K562 (cell line): ENCODE data around the gene ISG20L2. TPM values are rescaled to one million over a fixed set of nuclear protein-coding genes. Genes with fewer than 3 reads are reported as not detected.

Source experiments
- C11orf30 ChIP-seq: fragments of 450-650 bp; IDR thresholded peaks from 2 replicates; pipeline ENCODE4 v1.6.1; 2016; ENCODE audit warnings: low read depth, mild to moderate bottlenecking
- DDX20 ChIP-seq: fragments of 450-650 bp; IDR thresholded peaks from 2 replicates; pipeline ENCODE4 v1.6.1; 2016; ENCODE audit warnings: missing genetic modification characterization, low read depth, mild to moderate bottlenecking, missing compliant biosample characterization, moderate library complexity
- MED1 ChIP-seq: sonication (generic); formaldehyde crosslinking; IDR thresholded peaks from 2 replicates; pipeline ENCODE4 v1.8.1; 2023; ENCODE audit warnings: missing genetic modification reagents, borderline replicate concordance
- SOX6 ChIP-seq: fragments of 450-650 bp; IDR thresholded peaks from 2 replicates; pipeline ENCODE4 v1.6.1; 2014; ENCODE audit warnings: mild to moderate bottlenecking
- SREBF1 ChIP-seq: fragments of 150-350 bp; IDR thresholded peaks from 2 replicates; pipeline ENCODE4 v1.6.1; 2014; ENCODE audit warnings: antibody characterized with exemption, low read depth, low read length, borderline replicate concordance
- polyA plus RNA-seq, 8 experiments: library from polyadenylated mRNA; depleted of rRNA in 4 of 8; stranded (reverse) in 5 of 8; unstranded in 3 of 8; fragments of >200 nt; fragmentation: Nextera tagmentation in 2 of 8; fragmentation: Illumina TruSeq in 1 of 8; extraction: Ambion mirVana in 2 of 8; extraction: Trizol in 1 of 8; gene quantifications; 2 replicates each; pipeline versions ENCODE4 v1.2.1 to v1.2.3, GENCODE V29; 2011 to 2014; ENCODE audit warnings: inconsistent platforms in 1 of 8, missing spikeins in 1 of 8
- total RNA-seq, 7 experiments: library from RNA; depleted of rRNA in 6 of 7; stranded (reverse); fragments of >200 nt in 6 of 7; fragmentation: Illumina TruSeq in 2 of 7; extraction: Trizol in 2 of 7; gene quantifications; 2 replicates each; pipeline versions ENCODE4 v1.2.1 to v1.2.3, GENCODE V29; 2011 to 2021; ENCODE audit warnings: low replicate concordance in 1 of 7
- TF ChIP-seq, protein P1 (sequence below): fragments of 450-650 bp; IDR thresholded peaks from 2 replicates; pipeline ENCODE4 v1.6.1; 2018; ENCODE audit not compliant: partially characterized antibody
- TF ChIP-seq, protein P2 (sequence below): fragments of 150-350 bp; conservative IDR thresholded peaks from 2 replicates; pipeline ENCODE4 v1.6.1; 2014; ENCODE audit warnings: low read length
- TF ChIP-seq, protein P3 (sequence below): fragments of 450-650 bp; IDR thresholded peaks from 2 replicates; pipeline ENCODE4 v1.6.1; 2017; ENCODE audit warnings: antibody characterized with exemption
- TF ChIP-seq, protein P4 (sequence below), 2 experiments: fragments of 150-350 bp in 1 of 2; IDR thresholded peaks; 2 replicates each; pipeline ENCODE4 v1.6.1; 2012 to 2016; ENCODE audit warnings: low read depth in 2 of 2, low read length in 2 of 2, mild to moderate bottlenecking in 1 of 2, moderate library complexity in 1 of 2
- TF ChIP-seq, protein P5 (sequence below): sonication (generic); formaldehyde crosslinking; IDR thresholded peaks from 2 replicates; pipeline ENCODE4 v1.5.0; 2020; ENCODE audit warnings: missing genetic modification reagents
- TF ChIP-seq, protein P6 (sequence below): fragments of 250-450 bp; sonication (Bioruptor Pico); IDR thresholded peaks from 2 replicates; pipeline ENCODE4 v1.8.0; 2022; ENCODE audit warnings: inconsistent platforms

The ISG20L2 gene
- total and polyA plus RNA-seq, 9 of the 15 experiments (the other 6 are each of a cell fraction or from before 2014, with no cell fraction given): 21.3 to 130 (median 50.3) TPM

DNA sequence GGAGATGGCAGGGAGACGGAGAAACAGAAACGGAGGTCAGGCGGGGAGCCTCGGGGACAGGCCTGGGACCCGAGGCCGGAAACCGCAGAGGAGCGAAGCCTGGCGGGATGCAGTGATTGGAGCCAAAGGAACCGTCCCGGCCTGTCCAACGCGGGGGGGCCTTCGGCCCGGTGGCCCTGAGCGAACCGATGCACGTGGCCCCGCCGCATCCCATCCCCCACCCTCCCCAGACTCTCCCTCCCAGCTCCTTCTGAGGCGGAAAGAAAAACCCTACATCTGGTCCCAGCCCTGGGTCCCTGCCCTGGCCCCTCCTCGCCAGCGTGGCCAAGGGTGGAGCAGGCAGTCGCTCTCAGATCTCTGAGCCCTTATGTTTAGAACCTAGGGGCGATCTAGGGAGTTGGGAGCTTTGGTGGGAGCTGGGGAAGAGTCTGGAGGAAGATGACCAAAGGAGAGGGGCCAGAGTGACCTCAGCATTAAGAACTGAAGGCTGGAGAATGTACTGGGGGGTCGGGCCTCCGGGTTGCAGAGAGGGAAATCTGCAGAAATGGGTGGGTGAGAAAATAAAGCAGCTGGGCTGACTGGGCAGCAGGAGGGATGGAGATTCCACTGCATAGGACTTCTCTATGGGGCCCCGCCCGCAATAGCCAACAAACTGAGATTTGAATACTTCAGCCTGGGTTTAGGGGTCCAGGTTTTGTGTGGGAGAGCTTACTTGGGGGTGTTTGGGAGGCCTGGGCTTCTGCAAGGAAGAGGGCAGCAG lies 21.7 kb downstream of the ISG20L2 start (continued):
- TF ChIP-seq, protein P1, sequence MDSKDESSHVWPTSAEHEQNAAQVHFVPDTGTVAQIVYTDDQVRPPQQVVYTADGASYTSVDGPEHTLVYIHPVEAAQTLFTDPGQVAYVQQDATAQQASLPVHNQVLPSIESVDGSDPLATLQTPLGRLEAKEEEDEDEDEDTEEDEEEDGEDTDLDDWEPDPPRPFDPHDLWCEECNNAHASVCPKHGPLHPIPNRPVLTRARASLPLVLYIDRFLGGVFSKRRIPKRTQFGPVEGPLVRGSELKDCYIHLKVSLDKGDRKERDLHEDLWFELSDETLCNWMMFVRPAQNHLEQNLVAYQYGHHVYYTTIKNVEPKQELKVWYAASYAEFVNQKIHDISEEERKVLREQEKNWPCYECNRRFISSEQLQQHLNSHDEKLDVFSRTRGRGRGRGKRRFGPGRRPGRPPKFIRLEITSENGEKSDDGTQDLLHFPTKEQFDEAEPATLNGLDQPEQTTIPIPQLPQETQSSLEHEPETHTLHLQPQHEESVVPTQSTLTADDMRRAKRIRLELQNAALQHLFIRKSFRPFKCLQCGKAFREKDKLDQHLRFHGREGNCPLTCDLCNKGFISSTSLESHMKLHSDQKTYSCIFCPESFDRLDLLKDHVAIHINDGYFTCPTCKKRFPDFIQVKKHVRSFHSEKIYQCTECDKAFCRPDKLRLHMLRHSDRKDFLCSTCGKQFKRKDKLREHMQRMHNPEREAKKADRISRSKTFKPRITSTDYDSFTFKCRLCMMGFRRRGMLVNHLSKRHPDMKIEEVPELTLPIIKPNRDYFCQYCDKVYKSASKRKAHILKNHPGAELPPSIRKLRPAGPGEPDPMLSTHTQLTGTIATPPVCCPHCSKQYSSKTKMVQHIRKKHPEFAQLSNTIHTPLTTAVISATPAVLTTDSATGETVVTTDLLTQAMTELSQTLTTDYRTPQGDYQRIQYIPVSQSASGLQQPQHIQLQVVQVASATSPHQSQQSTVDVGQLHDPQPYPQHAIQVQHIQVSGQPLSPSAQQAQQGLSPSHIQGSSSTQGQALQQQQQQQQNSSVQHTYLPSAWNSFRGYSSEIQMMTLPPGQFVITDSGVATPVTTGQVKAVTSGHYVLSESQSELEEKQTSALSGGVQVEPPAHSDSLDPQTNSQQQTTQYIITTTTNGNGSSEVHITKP: no peak
- TF ChIP-seq, protein P2, sequence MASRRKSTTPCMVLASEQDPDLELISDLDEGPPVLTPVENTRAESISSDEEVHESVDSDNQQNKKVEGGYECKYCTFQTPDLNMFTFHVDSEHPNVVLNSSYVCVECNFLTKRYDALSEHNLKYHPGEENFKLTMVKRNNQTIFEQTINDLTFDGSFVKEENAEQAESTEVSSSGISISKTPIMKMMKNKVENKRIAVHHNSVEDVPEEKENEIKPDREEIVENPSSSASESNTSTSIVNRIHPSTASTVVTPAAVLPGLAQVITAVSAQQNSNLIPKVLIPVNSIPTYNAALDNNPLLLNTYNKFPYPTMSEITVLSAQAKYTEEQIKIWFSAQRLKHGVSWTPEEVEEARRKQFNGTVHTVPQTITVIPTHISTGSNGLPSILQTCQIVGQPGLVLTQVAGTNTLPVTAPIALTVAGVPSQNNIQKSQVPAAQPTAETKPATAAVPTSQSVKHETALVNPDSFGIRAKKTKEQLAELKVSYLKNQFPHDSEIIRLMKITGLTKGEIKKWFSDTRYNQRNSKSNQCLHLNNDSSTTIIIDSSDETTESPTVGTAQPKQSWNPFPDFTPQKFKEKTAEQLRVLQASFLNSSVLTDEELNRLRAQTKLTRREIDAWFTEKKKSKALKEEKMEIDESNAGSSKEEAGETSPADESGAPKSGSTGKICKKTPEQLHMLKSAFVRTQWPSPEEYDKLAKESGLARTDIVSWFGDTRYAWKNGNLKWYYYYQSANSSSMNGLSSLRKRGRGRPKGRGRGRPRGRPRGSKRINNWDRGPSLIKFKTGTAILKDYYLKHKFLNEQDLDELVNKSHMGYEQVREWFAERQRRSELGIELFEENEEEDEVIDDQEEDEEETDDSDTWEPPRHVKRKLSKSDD: no peak
- TF ChIP-seq, protein P3, sequence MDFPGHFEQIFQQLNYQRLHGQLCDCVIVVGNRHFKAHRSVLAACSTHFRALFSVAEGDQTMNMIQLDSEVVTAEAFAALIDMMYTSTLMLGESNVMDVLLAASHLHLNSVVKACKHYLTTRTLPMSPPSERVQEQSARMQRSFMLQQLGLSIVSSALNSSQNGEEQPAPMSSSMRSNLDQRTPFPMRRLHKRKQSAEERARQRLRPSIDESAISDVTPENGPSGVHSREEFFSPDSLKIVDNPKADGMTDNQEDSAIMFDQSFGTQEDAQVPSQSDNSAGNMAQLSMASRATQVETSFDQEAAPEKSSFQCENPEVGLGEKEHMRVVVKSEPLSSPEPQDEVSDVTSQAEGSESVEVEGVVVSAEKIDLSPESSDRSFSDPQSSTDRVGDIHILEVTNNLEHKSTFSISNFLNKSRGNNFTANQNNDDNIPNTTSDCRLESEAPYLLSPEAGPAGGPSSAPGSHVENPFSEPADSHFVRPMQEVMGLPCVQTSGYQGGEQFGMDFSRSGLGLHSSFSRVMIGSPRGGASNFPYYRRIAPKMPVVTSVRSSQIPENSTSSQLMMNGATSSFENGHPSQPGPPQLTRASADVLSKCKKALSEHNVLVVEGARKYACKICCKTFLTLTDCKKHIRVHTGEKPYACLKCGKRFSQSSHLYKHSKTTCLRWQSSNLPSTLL: no peak
- TF ChIP-seq, protein P4, sequence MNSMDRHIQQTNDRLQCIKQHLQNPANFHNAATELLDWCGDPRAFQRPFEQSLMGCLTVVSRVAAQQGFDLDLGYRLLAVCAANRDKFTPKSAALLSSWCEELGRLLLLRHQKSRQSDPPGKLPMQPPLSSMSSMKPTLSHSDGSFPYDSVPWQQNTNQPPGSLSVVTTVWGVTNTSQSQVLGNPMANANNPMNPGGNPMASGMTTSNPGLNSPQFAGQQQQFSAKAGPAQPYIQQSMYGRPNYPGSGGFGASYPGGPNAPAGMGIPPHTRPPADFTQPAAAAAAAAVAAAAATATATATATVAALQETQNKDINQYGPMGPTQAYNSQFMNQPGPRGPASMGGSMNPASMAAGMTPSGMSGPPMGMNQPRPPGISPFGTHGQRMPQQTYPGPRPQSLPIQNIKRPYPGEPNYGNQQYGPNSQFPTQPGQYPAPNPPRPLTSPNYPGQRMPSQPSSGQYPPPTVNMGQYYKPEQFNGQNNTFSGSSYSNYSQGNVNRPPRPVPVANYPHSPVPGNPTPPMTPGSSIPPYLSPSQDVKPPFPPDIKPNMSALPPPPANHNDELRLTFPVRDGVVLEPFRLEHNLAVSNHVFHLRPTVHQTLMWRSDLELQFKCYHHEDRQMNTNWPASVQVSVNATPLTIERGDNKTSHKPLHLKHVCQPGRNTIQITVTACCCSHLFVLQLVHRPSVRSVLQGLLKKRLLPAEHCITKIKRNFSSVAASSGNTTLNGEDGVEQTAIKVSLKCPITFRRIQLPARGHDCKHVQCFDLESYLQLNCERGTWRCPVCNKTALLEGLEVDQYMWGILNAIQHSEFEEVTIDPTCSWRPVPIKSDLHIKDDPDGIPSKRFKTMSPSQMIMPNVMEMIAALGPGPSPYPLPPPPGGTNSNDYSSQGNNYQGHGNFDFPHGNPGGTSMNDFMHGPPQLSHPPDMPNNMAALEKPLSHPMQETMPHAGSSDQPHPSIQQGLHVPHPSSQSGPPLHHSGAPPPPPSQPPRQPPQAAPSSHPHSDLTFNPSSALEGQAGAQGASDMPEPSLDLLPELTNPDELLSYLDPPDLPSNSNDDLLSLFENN (IDR thresholded peaks at IDR 0.05; ENCODE audit: low read depth in 2 of 2, low read length in 2 of 2): no peak
- TF ChIP-seq DDX20 (tag): no peak
- TF ChIP-seq C11orf30: no peak
- TF ChIP-seq, protein P5, sequence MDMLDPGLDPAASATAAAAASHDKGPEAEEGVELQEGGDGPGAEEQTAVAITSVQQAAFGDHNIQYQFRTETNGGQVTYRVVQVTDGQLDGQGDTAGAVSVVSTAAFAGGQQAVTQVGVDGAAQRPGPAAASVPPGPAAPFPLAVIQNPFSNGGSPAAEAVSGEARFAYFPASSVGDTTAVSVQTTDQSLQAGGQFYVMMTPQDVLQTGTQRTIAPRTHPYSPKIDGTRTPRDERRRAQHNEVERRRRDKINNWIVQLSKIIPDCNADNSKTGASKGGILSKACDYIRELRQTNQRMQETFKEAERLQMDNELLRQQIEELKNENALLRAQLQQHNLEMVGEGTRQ (CRISPR knock-in tag): no peak
- TF ChIP-seq, protein P6, sequence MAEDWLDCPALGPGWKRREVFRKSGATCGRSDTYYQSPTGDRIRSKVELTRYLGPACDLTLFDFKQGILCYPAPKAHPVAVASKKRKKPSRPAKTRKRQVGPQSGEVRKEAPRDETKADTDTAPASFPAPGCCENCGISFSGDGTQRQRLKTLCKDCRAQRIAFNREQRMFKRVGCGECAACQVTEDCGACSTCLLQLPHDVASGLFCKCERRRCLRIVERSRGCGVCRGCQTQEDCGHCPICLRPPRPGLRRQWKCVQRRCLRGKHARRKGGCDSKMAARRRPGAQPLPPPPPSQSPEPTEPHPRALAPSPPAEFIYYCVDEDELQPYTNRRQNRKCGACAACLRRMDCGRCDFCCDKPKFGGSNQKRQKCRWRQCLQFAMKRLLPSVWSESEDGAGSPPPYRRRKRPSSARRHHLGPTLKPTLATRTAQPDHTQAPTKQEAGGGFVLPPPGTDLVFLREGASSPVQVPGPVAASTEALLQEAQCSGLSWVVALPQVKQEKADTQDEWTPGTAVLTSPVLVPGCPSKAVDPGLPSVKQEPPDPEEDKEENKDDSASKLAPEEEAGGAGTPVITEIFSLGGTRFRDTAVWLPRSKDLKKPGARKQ: no peak
- TF ChIP-seq MED1 (CRISPR knock-in tag): no peak
- TF ChIP-seq SREBF1: no peak
- TF ChIP-seq SOX6: no peak
